K562 (cell line): ENCODE results near the gene CAMK2D. TPM values are rescaled to one million over a fixed set of nuclear protein-coding genes. Genes with fewer than 3 reads are reported as not detected.

ENCODE experiments used
- E2F3 ChIP-seq: fragments of 250-450 bp; sonication (Bioruptor Pico); IDR thresholded peaks from 2 replicates; pipeline ENCODE4 v1.4.0; 2020; ENCODE audit warnings: mild to moderate bottlenecking
- HNRNPLL ChIP-seq: fragments of 200-400 bp; formaldehyde crosslinking; IDR thresholded peaks from 2 replicates; pipeline ENCODE4 v1.6.1; 2017; ENCODE audit warnings: low read length, low read depth, mild to moderate bottlenecking; ENCODE audit not compliant: poor library complexity, severe bottlenecking
- polyA plus RNA-seq, 8 experiments: library from polyadenylated mRNA; depleted of rRNA in 4 of 8; stranded (reverse) in 5 of 8; unstranded in 3 of 8; fragments of >200 nt; fragmentation: Nextera tagmentation in 2 of 8; fragmentation: Illumina TruSeq in 1 of 8; extraction: Ambion mirVana in 2 of 8; extraction: Trizol in 1 of 8; gene quantifications; 2 replicates each; pipeline versions ENCODE4 v1.2.1 to v1.2.3, GENCODE V29; 2011 to 2014; ENCODE audit warnings: inconsistent platforms in 1 of 8, missing spikeins in 1 of 8
- total RNA-seq, 7 experiments: library from RNA; depleted of rRNA in 6 of 7; stranded (reverse); fragments of >200 nt in 6 of 7; fragmentation: Illumina TruSeq in 2 of 7; extraction: Trizol in 2 of 7; gene quantifications; 2 replicates each; pipeline versions ENCODE4 v1.2.1 to v1.2.3, GENCODE V29; 2011 to 2021; ENCODE audit warnings: low replicate concordance in 1 of 7
- TF ChIP-seq, protein P1 (sequence below): sonication (generic); formaldehyde crosslinking; IDR thresholded peaks from 2 replicates; pipeline ENCODE4 v1.8.0; 2023; ENCODE audit warnings: mild to moderate bottlenecking, missing genetic modification reagents
- TF ChIP-seq, protein P2 (sequence below), 2 experiments: fragments of 200-800 bp in 1 of 2; sonication (Bioruptor generic) in 1 of 2; sonication (generic) in 1 of 2; formaldehyde crosslinking in 1 of 2; IDR thresholded peaks in 1 of 2; conservative IDR thresholded peaks in 1 of 2; 2 replicates each; pipeline versions ENCODE4 v1.5.0 to v1.6.1; 2016 to 2020; ENCODE audit warnings: missing compliant biosample characterization in 1 of 2, missing genetic modification characterization in 1 of 2, missing genetic modification reagents in 1 of 2
- TF ChIP-seq, protein P3 (sequence below): sonication (generic); formaldehyde crosslinking; IDR thresholded peaks from 2 replicates; pipeline ENCODE4 v1.8.1; 2023; ENCODE audit warnings: missing genetic modification reagents, mild to moderate bottlenecking, borderline replicate concordance

Gene CAMK2D
- total and polyA plus RNA-seq, 9 of the 15 experiments (the other 6 are each of a cell fraction or from before 2014, with no cell fraction given): 0.01 to 0.33 (median 0.04) TPM; not detected in 2

DNA sequence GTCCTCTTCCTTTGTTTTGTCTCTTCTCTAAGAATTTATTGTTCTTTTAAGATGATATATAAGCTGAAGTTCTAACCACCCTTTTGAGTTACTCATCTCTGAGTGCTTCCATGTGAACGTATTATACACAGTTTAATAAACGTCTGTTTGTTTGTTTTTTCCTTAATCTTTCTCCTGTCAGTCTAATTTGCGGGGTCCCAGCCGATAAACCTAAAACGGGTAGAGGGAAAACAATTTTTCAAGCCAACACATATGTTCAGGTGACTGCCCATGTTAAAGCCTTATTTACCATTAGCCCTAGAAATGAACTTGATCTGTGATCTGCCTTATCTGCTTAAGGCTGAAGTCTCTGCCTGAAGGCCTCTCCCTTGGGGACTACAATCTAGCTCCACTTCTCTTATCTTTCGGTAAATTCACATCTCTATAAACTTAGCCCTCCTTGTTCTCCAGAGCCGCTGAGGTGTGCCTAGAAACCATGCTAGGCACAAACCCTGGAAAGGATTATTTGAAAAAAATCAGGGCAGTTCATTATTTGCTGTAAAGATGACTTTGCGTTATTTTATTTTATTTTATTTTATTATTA lies 158.8 kb downstream of the CAMK2D start (continued):
- TF ChIP-seq, protein P1, sequence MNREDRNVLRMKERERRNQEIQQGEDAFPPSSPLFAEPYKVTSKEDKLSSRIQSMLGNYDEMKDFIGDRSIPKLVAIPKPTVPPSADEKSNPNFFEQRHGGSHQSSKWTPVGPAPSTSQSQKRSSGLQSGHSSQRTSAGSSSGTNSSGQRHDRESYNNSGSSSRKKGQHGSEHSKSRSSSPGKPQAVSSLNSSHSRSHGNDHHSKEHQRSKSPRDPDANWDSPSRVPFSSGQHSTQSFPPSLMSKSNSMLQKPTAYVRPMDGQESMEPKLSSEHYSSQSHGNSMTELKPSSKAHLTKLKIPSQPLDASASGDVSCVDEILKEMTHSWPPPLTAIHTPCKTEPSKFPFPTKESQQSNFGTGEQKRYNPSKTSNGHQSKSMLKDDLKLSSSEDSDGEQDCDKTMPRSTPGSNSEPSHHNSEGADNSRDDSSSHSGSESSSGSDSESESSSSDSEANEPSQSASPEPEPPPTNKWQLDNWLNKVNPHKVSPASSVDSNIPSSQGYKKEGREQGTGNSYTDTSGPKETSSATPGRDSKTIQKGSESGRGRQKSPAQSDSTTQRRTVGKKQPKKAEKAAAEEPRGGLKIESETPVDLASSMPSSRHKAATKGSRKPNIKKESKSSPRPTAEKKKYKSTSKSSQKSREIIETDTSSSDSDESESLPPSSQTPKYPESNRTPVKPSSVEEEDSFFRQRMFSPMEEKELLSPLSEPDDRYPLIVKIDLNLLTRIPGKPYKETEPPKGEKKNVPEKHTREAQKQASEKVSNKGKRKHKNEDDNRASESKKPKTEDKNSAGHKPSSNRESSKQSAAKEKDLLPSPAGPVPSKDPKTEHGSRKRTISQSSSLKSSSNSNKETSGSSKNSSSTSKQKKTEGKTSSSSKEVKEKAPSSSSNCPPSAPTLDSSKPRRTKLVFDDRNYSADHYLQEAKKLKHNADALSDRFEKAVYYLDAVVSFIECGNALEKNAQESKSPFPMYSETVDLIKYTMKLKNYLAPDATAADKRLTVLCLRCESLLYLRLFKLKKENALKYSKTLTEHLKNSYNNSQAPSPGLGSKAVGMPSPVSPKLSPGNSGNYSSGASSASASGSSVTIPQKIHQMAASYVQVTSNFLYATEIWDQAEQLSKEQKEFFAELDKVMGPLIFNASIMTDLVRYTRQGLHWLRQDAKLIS: no peak
- TF ChIP-seq, protein P2, sequence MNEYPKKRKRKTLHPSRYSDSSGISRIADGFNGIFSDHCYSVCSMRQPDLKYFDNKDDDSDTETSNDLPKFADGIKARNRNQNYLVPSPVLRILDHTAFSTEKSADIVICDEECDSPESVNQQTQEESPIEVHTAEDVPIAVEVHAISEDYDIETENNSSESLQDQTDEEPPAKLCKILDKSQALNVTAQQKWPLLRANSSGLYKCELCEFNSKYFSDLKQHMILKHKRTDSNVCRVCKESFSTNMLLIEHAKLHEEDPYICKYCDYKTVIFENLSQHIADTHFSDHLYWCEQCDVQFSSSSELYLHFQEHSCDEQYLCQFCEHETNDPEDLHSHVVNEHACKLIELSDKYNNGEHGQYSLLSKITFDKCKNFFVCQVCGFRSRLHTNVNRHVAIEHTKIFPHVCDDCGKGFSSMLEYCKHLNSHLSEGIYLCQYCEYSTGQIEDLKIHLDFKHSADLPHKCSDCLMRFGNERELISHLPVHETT (CRISPR knock-in tag; conservative IDR thresholded peaks at IDR 0.05 in 1 of 2, IDR thresholded peaks at IDR 0.05 in 1 of 2): no peak
- TF ChIP-seq, protein P3, sequence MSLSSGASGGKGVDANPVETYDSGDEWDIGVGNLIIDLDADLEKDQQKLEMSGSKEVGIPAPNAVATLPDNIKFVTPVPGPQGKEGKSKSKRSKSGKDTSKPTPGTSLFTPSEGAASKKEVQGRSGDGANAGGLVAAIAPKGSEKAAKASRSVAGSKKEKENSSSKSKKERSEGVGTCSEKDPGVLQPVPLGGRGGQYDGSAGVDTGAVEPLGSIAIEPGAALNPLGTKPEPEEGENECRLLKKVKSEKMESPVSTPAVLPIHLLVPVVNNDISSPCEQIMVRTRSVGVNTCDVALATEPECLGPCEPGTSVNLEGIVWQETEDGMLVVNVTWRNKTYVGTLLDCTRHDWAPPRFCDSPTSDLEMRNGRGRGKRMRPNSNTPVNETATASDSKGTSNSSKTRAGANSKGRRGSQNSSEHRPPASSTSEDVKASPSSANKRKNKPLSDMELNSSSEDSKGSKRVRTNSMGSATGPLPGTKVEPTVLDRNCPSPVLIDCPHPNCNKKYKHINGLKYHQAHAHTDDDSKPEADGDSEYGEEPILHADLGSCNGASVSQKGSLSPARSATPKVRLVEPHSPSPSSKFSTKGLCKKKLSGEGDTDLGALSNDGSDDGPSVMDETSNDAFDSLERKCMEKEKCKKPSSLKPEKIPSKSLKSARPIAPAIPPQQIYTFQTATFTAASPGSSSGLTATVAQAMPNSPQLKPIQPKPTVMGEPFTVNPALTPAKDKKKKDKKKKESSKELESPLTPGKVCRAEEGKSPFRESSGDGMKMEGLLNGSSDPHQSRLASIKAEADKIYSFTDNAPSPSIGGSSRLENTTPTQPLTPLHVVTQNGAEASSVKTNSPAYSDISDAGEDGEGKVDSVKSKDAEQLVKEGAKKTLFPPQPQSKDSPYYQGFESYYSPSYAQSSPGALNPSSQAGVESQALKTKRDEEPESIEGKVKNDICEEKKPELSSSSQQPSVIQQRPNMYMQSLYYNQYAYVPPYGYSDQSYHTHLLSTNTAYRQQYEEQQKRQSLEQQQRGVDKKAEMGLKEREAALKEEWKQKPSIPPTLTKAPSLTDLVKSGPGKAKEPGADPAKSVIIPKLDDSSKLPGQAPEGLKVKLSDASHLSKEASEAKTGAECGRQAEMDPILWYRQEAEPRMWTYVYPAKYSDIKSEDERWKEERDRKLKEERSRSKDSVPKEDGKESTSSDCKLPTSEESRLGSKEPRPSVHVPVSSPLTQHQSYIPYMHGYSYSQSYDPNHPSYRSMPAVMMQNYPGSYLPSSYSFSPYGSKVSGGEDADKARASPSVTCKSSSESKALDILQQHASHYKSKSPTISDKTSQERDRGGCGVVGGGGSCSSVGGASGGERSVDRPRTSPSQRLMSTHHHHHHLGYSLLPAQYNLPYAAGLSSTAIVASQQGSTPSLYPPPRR (CRISPR knock-in tag): no peak
- TF ChIP-seq E2F3 (no peak), HNRNPLL (no peak)
- TF ChIP-seq, all 486 proteins: peak for 0
